Body of pancreas (tissue), 4 donors: ENCODE measurements around the gene TUBB1. TPM values are rescaled to one million over a fixed set of nuclear protein-coding genes. Genes with fewer than 3 reads are reported as not detected.

Source experiments
- ATAC-seq: fragments of 150-250 bp; one replicate; pipeline ENCODE4 v1.9.1; 2016
- DNase-seq, 4 donors: peaks; one replicate each; pipeline ENCODE4 v3.0.0-alpha.2; 2019
- H3K27ac ChIP-seq, 4 donors: fragments of 200-600 bp; sonication (generic); 1 replicate in 3 of 4; 2 replicates in 1 of 4; pipeline versions ENCODE4 v1.5.1 to v1.6.1; 2016 to 2019; ENCODE audit warnings: mild to moderate bottlenecking in 1 of 4, mixed read lengths in 1 of 4, moderate library complexity in 1 of 4
- H3K27me3 ChIP-seq, 2 donors: fragments of 200-600 bp; sonication (generic); one replicate each; pipeline ENCODE4 v1.6.0; 2016; ENCODE audit warnings: mild to moderate bottlenecking in 1 of 2
- H3K36me3 ChIP-seq, 2 donors: fragments of 200-600 bp; sonication (generic); replicated peaks in 1 of 2; 2 replicates each; pipeline ENCODE4 v1.5.1; 2016; ENCODE audit warnings: low read depth in 2 of 2; ENCODE audit not compliant: insufficient read depth in 1 of 2
- H3K4me1 ChIP-seq: fragments of 200-600 bp; sonication (generic); one replicate; pipeline ENCODE4 v1.6.0; 2016
- H3K4me3 ChIP-seq, 2 donors: fragments of 200-600 bp; sonication (generic); 1 replicate in 1 of 2; 2 replicates in 1 of 2; pipeline ENCODE4 v1.5.1; 2016 to 2019
- H3K9me3 ChIP-seq, 3 donors: fragments of 200-600 bp; sonication (generic); 1 replicate in 2 of 3; 2 replicates in 1 of 3; pipeline ENCODE4 v1.5.1; 2016
- CTCF ChIP-seq, 7 experiments: fragments of 450-650 bp in 4 of 7; fragments of 200-600 bp in 3 of 7; sonication (generic) in 3 of 7; IDR thresholded peaks; one replicate each; pipeline ENCODE4 v1.5.1; 2016 to 2019; ENCODE audit warnings: antibody characterized with exemption in 7 of 7
- POLR2A ChIP-seq, 3 donors: fragments of 450-650 bp; IDR thresholded peaks; one replicate each; pipeline ENCODE4 v1.6.1; 2016; ENCODE audit warnings: antibody characterized with exemption in 3 of 3, mild to moderate bottlenecking in 2 of 3
- WGBS, 2 donors: methylation state at CpG; one replicate each; pipeline ENCODE4 v1.1.5; 2017; 5-methylcytosine and 5-hydroxymethylcytosine counted together
- intact Hi-C: fragments of 100-400 bp; cut with DNase I; formaldehyde crosslinking; loops from one replicate; pipeline ENCODE4 v1.15.1; 2023
- total RNA-seq, 2 donors: library from RNA; depleted of rRNA; stranded (reverse); fragments of >200 nt; gene quantifications; one replicate each; pipeline ENCODE4 v1.1.0, GENCODE V29; 2016

TUBB1 gene
- total RNA-seq, 2 donors from 2014 or later: not detected

- Histone ChIP-seq H3K4me1 (no peaks in the 10 kb centered on the region), H3K27ac (no peak overlapping the region), H3K27me3 (no peaks in the 10 kb centered on the region), H3K4me3 (no peak overlapping the region), H3K9me3 (no peaks in the 10 kb centered on the region), H3K36me3 (no peaks in the 10 kb centered on the region)
- no peak for ATAC-seq
- intact Hi-C loops: no loop called here
- 30 to 45% methylated on average over 2 of the region's 2 CpGs for WGBS, 2 donors
- DNase-seq: no peak
- no peak for TF ChIP-seq CTCF (IDR thresholded peaks at IDR 0.05)
- no peak for TF ChIP-seq POLR2A (IDR thresholded peaks at IDR 0.05)
Observed at GRCh38 chr20:59069026-59069425, 49.8 kb downstream of the TUBB1 start.

- intact Hi-C loops: no loop called here
- Histone ChIP-seq H3K4me3 (no peak overlapping the region), H3K27ac (no peak overlapping the region), H3K4me1 (no peaks in the 10 kb centered on the region), H3K36me3 (no peaks in the 10 kb centered on the region), H3K9me3 (no peaks in the 10 kb centered on the region), H3K27me3 (no peaks in the 10 kb centered on the region)
- WGBS, 2 donors: 52 to 76% methylated on average over 1 of the region's 1 CpG
- DNase-seq: no peak
- TF ChIP-seq CTCF (IDR thresholded peaks at IDR 0.05): no peak
- no peak for TF ChIP-seq POLR2A (IDR thresholded peaks at IDR 0.05)
- ATAC-seq: no peak
Observed at GRCh38 chr20:59071216-59071615, 52.0 kb downstream of the TUBB1 start.

- no peak overlapping the region for H3K4me3 ChIP-seq
- no peaks in the 10 kb centered on the region for H3K4me1 ChIP-seq
- intact Hi-C loops: no loop called here
- WGBS, 2 donors: 86 to 94% methylated on average over 1 of the region's 1 CpG
- no peaks in the 10 kb centered on the region for H3K27me3 ChIP-seq
- DNase-seq: no peak
- no peak overlapping the region for H3K27ac ChIP-seq
- H3K36me3 ChIP-seq: no peaks in the 10 kb centered on the region
- no peaks in the 10 kb centered on the region for H3K9me3 ChIP-seq
- no peak for TF ChIP-seq POLR2A (IDR thresholded peaks at IDR 0.05)
- TF ChIP-seq CTCF (IDR thresholded peaks at IDR 0.05): no peak
- ATAC-seq: no peak
Observed at GRCh38 chr20:59073582-59073981, 54.4 kb downstream of the TUBB1 start.

- Histone ChIP-seq H3K4me3 (no peak overlapping the region), H3K27ac (no peak overlapping the region), H3K36me3 (no peaks in the 10 kb centered on the region), H3K4me1 (no peaks in the 10 kb centered on the region), H3K9me3 (no peaks in the 10 kb centered on the region), H3K27me3 (no peaks in the 10 kb centered on the region)
- ATAC-seq (no peak), DNase-seq (no peak)
- WGBS, 2 donors: 15 to 17% methylated on average over 3 of the region's 3 CpGs
- TF ChIP-seq POLR2A (IDR thresholded peaks at IDR 0.05): no peak
- TF ChIP-seq CTCF (IDR thresholded peaks at IDR 0.05): no peak
- intact Hi-C loops: no loop called here
Observed at GRCh38 chr20:59074456-59074855, 55.2 kb downstream of the TUBB1 start.

- H3K4me1 ChIP-seq: no peaks in the 10 kb centered on the region
- ATAC-seq: no peak
- 51 to 62% methylated on average over 4 of the region's 4 CpGs for WGBS, 2 donors
- no peak for TF ChIP-seq CTCF (IDR thresholded peaks at IDR 0.05)
- TF ChIP-seq POLR2A (IDR thresholded peaks at IDR 0.05): no peak
- H3K36me3 ChIP-seq: no peaks in the 10 kb centered on the region
- no peaks in the 10 kb centered on the region for H3K27me3 ChIP-seq
- no peaks in the 10 kb centered on the region for H3K9me3 ChIP-seq
- intact Hi-C loops: no loop called here
- H3K27ac ChIP-seq: no peak overlapping the region
- no peak overlapping the region for H3K4me3 ChIP-seq
- DNase-seq: no peak
Observed at GRCh38 chr20:59075934-59076508, 56.8 kb downstream of the TUBB1 start.
